SK-N-SH treated with all-trans-retinoic acid at 6 μM for 48 hours (cell line): ENCODE data around the gene C9orf85.

Experiments
- ATAC-seq: fragments of 200-7000 bp; cut with Tn5 transposase; 3 replicates; pipeline ENCODE4 v1.9.1; 2020; ENCODE audit warnings: mild to moderate bottlenecking, moderate library complexity
- ARNTL ChIP-seq: fragments of 450-650 bp; formaldehyde crosslinking; IDR thresholded peaks from 2 replicates; pipeline ENCODE4 v1.5.0; 2020; ENCODE audit warnings: low read depth, mild to moderate bottlenecking, moderate library complexity, borderline replicate concordance
- BACH2 ChIP-seq: fragments of 250-450 bp; sonication (Bioruptor Pico); IDR thresholded peaks from 2 replicates; pipeline ENCODE4 v1.9.0; 2021; ENCODE audit warnings: mild to moderate bottlenecking, borderline replicate concordance
- CSDC2 ChIP-seq: fragments of 250-450 bp; sonication (Bioruptor Pico); IDR thresholded peaks from 2 replicates; pipeline ENCODE4 v1.5.0; 2020; ENCODE audit warnings: mild to moderate bottlenecking, moderate library complexity
- ESRRG ChIP-seq: fragments of 250-450 bp; sonication (Bioruptor Pico); IDR thresholded peaks from 2 replicates; pipeline ENCODE4 v1.6.1; 2021; ENCODE audit warnings: mild to moderate bottlenecking
- GLIS3 ChIP-seq: fragments of 250-450 bp; sonication (Bioruptor Pico); IDR thresholded peaks from 2 replicates; pipeline ENCODE4 v1.5.0; 2020; ENCODE audit warnings: mild to moderate bottlenecking, moderate library complexity
- ISL1 ChIP-seq: fragments of 250-450 bp; sonication (Bioruptor Pico); IDR thresholded peaks from 2 replicates; pipeline ENCODE4 v2.1.2; 2022; ENCODE audit warnings: mild to moderate bottlenecking, moderate library complexity
- OSR1 ChIP-seq: fragments of 250-450 bp; sonication (Bioruptor Pico); IDR thresholded peaks from 2 replicates; pipeline ENCODE4 v1.8.0; 2022; ENCODE audit warnings: moderate library complexity, mild to moderate bottlenecking, inconsistent platforms
- POU6F1 ChIP-seq: fragments of 250-450 bp; sonication (Bioruptor Pico); IDR thresholded peaks from 2 replicates; pipeline ENCODE4 v1.8.0; 2021; ENCODE audit warnings: low read depth, mild to moderate bottlenecking, moderate library complexity, borderline replicate concordance
- PPARA ChIP-seq: fragments of 250-450 bp; sonication (Bioruptor Pico); IDR thresholded peaks from 2 replicates; pipeline ENCODE4 v1.5.0; 2020; ENCODE audit warnings: mild to moderate bottlenecking, borderline replicate concordance
- RARB ChIP-seq: fragments of 250-450 bp; sonication (Bioruptor Pico); IDR thresholded peaks from 2 replicates; pipeline ENCODE4 v1.8.0; 2021; ENCODE audit warnings: mild to moderate bottlenecking, moderate library complexity
- SNAI2 ChIP-seq: fragments of 250-450 bp; sonication (Bioruptor Pico); IDR thresholded peaks from 2 replicates; pipeline ENCODE4 v1.5.0; 2020; ENCODE audit warnings: mild to moderate bottlenecking, moderate library complexity
- TCF4 ChIP-seq: fragments of 250-450 bp; sonication (Bioruptor Pico); IDR thresholded peaks from 2 replicates; pipeline ENCODE4 v1.8.0; 2021; ENCODE audit warnings: mild to moderate bottlenecking, moderate library complexity, borderline replicate concordance
- TOX ChIP-seq: fragments of 250-450 bp; sonication (Bioruptor Pico); IDR thresholded peaks from 2 replicates; pipeline ENCODE4 v1.8.0; 2021; ENCODE audit warnings: mild to moderate bottlenecking, moderate library complexity, borderline replicate concordance
- ZC3H10 ChIP-seq: fragments of 250-450 bp; sonication (Bioruptor Pico); IDR thresholded peaks from 2 replicates; pipeline ENCODE4 v1.5.1; 2021; ENCODE audit warnings: mild to moderate bottlenecking, moderate library complexity
- ZFP3 ChIP-seq: fragments of 250-450 bp; sonication (Bioruptor Pico); IDR thresholded peaks from 2 replicates; pipeline ENCODE4 v1.5.0; 2020; ENCODE audit warnings: mild to moderate bottlenecking, moderate library complexity
- ZFP30 ChIP-seq: fragments of 450-650 bp; formaldehyde crosslinking; IDR thresholded peaks from 2 replicates; pipeline ENCODE4 v1.5.0; 2022; ENCODE audit warnings: mild to moderate bottlenecking, moderate library complexity
- ZNF565 ChIP-seq: fragments of 450-650 bp; formaldehyde crosslinking; conservative IDR thresholded peaks from 2 replicates; pipeline ENCODE4 v1.5.0; 2020; ENCODE audit warnings: low read depth, mild to moderate bottlenecking, moderate library complexity
- ZNF70 ChIP-seq: fragments of 450-650 bp; formaldehyde crosslinking; IDR thresholded peaks from 2 replicates; pipeline ENCODE4 v1.5.0; 2020; ENCODE audit warnings: mild to moderate bottlenecking, moderate library complexity
- ZNF8 ChIP-seq: fragments of 450-650 bp; formaldehyde crosslinking; IDR thresholded peaks from 2 replicates; pipeline ENCODE4 v1.5.0; 2020; ENCODE audit warnings: mild to moderate bottlenecking, moderate library complexity
- TF ChIP-seq, protein P1 (sequence below): fragments of 250-450 bp; sonication (Bioruptor Pico); IDR thresholded peaks from 2 replicates; pipeline ENCODE4 v1.5.0; 2020; ENCODE audit warnings: mild to moderate bottlenecking, moderate library complexity
- TF ChIP-seq, protein P2 (sequence below): fragments of 250-450 bp; sonication (Bioruptor Pico); IDR thresholded peaks from 2 replicates; pipeline ENCODE4 v1.5.1; 2020; ENCODE audit warnings: low read depth, mild to moderate bottlenecking, moderate library complexity
- TF ChIP-seq, protein P3 (sequence below): fragments of 250-450 bp; sonication (Bioruptor Pico); IDR thresholded peaks from 2 replicates; pipeline ENCODE4 v1.5.1; 2021; ENCODE audit warnings: mild to moderate bottlenecking, moderate library complexity

C9orf85 gene

DNA sequence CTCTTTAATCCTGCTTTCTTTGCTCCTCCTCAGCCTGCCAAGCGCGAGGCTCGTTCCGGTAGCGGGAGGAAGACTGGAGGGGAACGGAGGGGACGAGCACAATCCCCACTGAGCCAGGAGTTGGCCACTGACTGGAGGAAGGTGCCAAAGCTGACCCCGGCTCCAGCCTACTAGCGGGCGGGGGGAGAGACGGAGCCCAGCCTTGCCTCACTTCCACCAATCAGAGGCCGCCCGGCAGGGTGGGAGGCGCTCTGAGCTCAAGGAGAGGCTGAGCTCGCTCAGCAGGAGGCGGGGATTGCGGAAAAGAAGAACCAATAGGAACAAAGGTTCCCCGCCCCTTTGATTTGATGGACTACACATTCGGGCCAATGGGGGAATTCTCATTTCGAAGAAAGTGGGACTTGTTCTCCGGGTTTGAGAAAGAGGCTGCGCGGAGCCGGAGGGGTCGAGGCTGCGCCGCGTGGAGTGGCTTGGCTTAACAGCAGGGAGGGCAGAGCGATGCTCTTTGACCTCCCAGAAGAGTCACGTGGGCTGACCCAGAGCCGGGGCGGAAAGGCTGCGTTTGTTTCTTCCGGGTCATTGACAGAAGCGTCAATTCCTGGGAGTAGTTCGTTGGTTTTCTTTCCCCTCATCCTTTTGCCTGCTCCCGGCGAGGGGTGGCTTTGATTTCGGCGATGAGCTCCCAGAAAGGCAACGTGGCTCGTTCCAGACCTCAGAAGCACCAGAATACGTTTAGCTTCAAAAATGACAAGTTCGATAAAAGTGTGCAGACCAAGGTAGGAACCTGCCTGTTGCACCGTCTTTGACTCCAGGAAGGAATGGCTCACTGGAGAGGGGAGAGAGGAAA is at the start of gene C9orf85, which contains the start of gene ABHD17B:
TSS of gene C9orf85 (plus strand) at position 579 of the 847 bp plus-strand sequence. CDS start at position 675, 96 bp downstream.
TSS of gene ABHD17B (minus strand) at position 133 of the 847 bp plus-strand sequence. CDS start 36,113 bp downstream, outside the sequence.
- no peak for TF ChIP-seq OSR1 (CRISPR knock-in tag)
- no peak for TF ChIP-seq ZNF8 (CRISPR knock-in tag)
- no peak for TF ChIP-seq PPARA (CRISPR knock-in tag)
- TF ChIP-seq ZFP3 (CRISPR knock-in tag) = no peak; the same call in 1 of the 2 replicates
- TF ChIP-seq POU6F1 = peak; percentile 73; the same call in 1 of the 2 replicates
- no peak for TF ChIP-seq GLIS3
- no peak for TF ChIP-seq ZC3H10 (CRISPR knock-in tag)
- TF ChIP-seq, protein P1, sequence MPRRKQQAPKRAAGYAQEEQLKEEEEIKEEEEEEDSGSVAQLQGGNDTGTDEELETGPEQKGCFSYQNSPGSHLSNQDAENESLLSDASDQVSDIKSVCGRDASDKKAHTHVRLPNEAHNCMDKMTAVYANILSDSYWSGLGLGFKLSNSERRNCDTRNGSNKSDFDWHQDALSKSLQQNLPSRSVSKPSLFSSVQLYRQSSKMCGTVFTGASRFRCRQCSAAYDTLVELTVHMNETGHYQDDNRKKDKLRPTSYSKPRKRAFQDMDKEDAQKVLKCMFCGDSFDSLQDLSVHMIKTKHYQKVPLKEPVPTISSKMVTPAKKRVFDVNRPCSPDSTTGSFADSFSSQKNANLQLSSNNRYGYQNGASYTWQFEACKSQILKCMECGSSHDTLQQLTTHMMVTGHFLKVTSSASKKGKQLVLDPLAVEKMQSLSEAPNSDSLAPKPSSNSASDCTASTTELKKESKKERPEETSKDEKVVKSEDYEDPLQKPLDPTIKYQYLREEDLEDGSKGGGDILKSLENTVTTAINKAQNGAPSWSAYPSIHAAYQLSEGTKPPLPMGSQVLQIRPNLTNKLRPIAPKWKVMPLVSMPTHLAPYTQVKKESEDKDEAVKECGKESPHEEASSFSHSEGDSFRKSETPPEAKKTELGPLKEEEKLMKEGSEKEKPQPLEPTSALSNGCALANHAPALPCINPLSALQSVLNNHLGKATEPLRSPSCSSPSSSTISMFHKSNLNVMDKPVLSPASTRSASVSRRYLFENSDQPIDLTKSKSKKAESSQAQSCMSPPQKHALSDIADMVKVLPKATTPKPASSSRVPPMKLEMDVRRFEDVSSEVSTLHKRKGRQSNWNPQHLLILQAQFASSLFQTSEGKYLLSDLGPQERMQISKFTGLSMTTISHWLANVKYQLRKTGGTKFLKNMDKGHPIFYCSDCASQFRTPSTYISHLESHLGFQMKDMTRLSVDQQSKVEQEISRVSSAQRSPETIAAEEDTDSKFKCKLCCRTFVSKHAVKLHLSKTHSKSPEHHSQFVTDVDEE (CRISPR knock-in tag) = no peak
- peak; percentile 95 for ATAC-seq

DNA sequence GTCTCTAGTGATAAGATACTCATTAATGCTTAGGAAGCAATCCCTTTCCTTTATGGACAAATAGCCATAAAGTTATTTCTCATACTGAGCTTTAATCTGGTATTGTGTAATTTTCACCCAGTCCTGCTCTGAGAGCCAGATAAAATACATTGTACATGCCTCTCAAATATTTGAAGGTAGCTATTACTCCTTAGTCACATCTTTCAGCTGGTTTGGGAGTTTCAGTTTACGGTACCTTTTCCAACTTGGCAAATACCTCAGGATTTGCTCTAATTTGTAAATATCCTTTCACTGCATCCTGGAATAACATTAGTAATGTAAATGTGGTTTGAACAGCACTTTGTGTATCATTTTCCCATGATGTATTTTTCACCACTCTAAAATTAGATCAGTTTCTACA is 47.8 kb upstream of the C9orf85 start:
- TF ChIP-seq ESRRG (CRISPR knock-in tag) (no peak), ZC3H10 (CRISPR knock-in tag) (no peak), ZFP3 (CRISPR knock-in tag) (no peak), ZNF70 (no peak), ISL1 (CRISPR knock-in tag) (no peak), ZNF8 (CRISPR knock-in tag) (no peak), TCF4 (no peak), RARB (CRISPR knock-in tag) (no peak), SNAI2 (CRISPR knock-in tag) (no peak), PPARA (CRISPR knock-in tag) (no peak), ARNTL (CRISPR knock-in tag) (no peak), POU6F1 (no peak), ZNF565 (CRISPR knock-in tag) (no peak), CSDC2 (no peak), ZFP30 (CRISPR knock-in tag) (no peak), OSR1 (CRISPR knock-in tag) (no peak), BACH2 (CRISPR knock-in tag) (no peak), TOX (CRISPR knock-in tag) (no peak)
- TF ChIP-seq, protein P2, sequence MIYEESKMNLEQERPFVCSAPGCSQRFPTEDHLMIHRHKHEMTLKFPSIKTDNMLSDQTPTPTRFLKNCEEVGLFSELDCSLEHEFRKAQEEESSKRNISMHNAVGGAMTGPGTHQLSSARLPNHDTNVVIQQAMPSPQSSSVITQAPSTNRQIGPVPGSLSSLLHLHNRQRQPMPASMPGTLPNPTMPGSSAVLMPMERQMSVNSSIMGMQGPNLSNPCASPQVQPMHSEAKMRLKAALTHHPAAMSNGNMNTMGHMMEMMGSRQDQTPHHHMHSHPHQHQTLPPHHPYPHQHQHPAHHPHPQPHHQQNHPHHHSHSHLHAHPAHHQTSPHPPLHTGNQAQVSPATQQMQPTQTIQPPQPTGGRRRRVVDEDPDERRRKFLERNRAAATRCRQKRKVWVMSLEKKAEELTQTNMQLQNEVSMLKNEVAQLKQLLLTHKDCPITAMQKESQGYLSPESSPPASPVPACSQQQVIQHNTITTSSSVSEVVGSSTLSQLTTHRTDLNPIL (CRISPR knock-in tag) = no peak
- TF ChIP-seq, protein P3, sequence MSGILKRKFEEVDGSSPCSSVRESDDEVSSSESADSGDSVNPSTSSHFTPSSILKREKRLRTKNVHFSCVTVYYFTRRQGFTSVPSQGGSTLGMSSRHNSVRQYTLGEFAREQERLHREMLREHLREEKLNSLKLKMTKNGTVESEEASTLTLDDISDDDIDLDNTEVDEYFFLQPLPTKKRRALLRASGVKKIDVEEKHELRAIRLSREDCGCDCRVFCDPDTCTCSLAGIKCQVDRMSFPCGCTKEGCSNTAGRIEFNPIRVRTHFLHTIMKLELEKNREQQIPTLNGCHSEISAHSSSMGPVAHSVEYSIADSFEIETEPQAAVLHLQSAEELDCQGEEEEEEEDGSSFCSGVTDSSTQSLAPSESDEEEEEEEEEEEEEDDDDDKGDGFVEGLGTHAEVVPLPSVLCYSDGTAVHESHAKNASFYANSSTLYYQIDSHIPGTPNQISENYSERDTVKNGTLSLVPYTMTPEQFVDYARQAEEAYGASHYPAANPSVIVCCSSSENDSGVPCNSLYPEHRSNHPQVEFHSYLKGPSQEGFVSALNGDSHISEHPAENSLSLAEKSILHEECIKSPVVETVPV (CRISPR knock-in tag) = no peak
- no peak for ATAC-seq
